ENCODE results near the gene KRI1. TPM values are rescaled to one million over a fixed set of nuclear protein-coding genes. Genes with fewer than 3 reads are reported as not detected.

KRI1 gene
- total and polyA plus RNA-seq, 10 donors, result 24.9 to 43.3 (median 31.7) TPM

DNA sequence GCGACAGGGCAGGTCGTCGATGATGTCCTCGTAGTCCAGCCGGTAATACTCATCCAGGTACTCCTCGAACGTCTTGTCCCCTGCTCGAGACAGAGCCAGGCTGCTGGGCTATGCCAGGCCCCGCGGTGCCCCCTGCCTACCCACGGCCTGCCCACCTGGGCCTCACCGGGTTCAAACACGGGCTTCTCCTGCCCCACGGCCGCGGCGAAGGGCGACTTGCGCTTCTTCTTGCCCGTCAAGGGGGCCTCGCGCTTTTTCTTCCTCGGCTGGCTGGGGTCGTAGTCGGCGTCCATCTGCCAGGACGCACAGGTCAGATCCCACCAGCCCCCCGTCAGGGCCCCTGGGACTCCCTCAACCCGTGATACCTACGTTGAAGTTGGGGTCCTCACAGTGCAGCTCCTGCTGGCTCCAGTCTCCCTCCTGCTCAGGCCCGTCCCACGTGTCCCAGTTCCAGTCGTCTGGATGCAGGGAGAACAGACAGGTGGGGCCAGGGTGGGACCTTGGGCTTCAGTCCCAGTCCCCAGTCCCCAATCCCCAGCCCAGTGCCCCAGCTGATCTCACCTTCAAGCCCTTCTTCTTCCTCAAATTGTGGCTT lies 8.1 kb downstream of the KRI1 start:
- peaks cover 19 to 55% (median 33%) of the 10 kb centered on the region in 6 donors for H3K4me1 ChIP-seq

DNA sequence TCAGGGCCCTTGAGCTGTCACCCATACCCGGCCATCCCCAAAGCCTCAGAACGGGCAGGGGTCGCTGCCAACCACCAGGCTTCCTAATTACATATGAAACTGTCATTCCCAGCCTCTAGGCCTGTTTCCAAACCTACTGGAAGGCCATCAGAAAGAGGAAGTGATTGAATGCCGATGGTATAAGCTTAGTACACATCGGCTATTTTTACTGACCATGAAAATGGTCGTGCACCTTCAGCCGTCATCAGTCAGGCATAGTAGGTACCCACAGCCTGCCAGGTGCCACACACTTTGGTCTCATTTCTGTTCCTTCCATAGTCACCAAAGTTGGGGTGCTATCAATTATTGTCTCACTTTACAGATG lies 10.2 kb downstream of the KRI1 start:
- DNase-seq, result no peak
- no peaks in the 10 kb centered on the region for H3K27me3 ChIP-seq (replicated peaks in 1 of 7)
- TF ChIP-seq, protein P1, sequence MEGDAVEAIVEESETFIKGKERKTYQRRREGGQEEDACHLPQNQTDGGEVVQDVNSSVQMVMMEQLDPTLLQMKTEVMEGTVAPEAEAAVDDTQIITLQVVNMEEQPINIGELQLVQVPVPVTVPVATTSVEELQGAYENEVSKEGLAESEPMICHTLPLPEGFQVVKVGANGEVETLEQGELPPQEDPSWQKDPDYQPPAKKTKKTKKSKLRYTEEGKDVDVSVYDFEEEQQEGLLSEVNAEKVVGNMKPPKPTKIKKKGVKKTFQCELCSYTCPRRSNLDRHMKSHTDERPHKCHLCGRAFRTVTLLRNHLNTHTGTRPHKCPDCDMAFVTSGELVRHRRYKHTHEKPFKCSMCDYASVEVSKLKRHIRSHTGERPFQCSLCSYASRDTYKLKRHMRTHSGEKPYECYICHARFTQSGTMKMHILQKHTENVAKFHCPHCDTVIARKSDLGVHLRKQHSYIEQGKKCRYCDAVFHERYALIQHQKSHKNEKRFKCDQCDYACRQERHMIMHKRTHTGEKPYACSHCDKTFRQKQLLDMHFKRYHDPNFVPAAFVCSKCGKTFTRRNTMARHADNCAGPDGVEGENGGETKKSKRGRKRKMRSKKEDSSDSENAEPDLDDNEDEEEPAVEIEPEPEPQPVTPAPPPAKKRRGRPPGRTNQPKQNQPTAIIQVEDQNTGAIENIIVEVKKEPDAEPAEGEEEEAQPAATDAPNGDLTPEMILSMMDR (IDR thresholded peaks at IDR 0.05 in 8 of 11, conservative IDR thresholded peaks at IDR 0.05 in 3 of 11), result no peak
- TF ChIP-seq POLR2AphosphoS5 (IDR thresholded peaks at IDR 0.05) (no peak), POLR2A (IDR thresholded peaks at IDR 0.05) (no peak)
- H3K36me3 ChIP-seq, result peaks cover 0 to 100% (median 96%) of the 10 kb centered on the region in 6 donors
- WGBS, 5 donors, result 47 to 64% (median 55%) methylated on average over 7 of the region's 7 CpGs
- peak overlapping the region in 6 of 8 donors; percentile 4 to 87 (median 72) for H3K27ac ChIP-seq
- no peak overlapping the region for H3K4me3 ChIP-seq
- H3K9me3 ChIP-seq, result no peaks in the 10 kb centered on the region
- H3K4me1 ChIP-seq, result peaks cover 23 to 63% (median 42%) of the 10 kb centered on the region in 6 donors
- intact Hi-C loops (cut with DNase I; ENCODE audit: low total_unique reads), result no loop called here

More for the DNA sequence above, 8.1 kb downstream of the KRI1 start:
- no peak for TF ChIP-seq POLR2A (IDR thresholded peaks at IDR 0.05)
- TF ChIP-seq POLR2AphosphoS5 (IDR thresholded peaks at IDR 0.05), result peak in 1 of 3 donors; percentile 66
- TF ChIP-seq, protein P1 (IDR thresholded peaks at IDR 0.05 in 8 of 11, conservative IDR thresholded peaks at IDR 0.05 in 3 of 11), result no peak
- no peaks in the 10 kb centered on the region for H3K27me3 ChIP-seq (replicated peaks in 1 of 7)
- intact Hi-C loops (cut with DNase I; ENCODE audit: low total_unique reads), result no loop called here
- no peak for DNase-seq
- H3K36me3 ChIP-seq, result peaks cover 0 to 100% (median 90%) of the 10 kb centered on the region in 6 donors
- H3K27ac ChIP-seq, result no peak overlapping the region
- WGBS, 5 donors, result 95 to 97% (median 95%) methylated on average over 33 of the region's 33 CpGs
- H3K9me3 ChIP-seq, result no peaks in the 10 kb centered on the region
- H3K4me3 ChIP-seq, result no peak overlapping the region

DNA sequence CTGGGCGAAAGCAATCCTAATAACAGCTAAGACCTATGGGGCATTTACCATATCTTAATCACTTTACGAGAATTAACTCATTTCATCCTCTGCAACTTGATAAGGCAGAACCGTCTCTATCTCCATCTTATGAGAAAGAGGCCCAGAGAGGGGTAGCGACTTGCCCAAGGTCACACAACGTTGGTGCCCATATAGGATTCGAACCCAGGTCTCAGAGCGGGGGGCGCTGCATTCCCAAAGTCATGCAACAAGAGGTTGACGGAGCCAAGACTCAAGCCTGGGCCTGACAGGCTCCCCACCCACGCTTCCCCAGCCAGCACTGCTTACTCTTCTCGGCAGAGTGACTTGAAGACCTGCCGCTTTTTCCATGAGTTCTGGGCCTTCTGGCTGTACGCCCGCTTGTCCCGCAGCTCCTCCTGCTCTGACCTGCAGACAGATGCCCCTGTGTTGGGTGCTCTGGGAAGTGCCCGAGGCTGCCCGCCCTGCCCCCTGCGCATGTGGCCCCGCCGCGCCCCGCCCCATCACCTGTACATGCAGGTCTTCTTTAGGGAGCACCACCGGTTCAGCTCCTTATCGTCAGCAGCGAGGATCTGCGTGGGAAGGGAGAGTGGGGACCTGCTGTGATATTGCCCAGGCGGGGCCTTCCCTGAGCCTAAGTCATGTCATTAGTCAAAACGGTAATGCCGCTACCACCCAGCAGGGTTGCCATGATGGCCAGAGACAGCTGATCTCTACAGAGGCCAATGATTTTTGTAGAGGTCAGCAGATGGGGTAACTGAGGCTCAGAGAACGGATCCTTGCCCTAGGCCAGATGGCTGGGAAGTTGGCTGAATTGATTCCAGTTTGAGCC lies 10.8 kb downstream of the KRI1 start:
- H3K27me3 ChIP-seq (replicated peaks in 1 of 7), result no peaks in the 10 kb centered on the region
- no peak overlapping the region for H3K4me3 ChIP-seq
- peaks cover 0 to 100% (median 96%) of the 10 kb centered on the region in 6 donors for H3K36me3 ChIP-seq
- intact Hi-C loops (cut with DNase I; ENCODE audit: low total_unique reads), result no loop called here
- H3K27ac ChIP-seq, result peak overlapping the region in 7 of 8 donors; percentile 4 to 87 (median 71)
- no peaks in the 10 kb centered on the region for H3K9me3 ChIP-seq
- H3K4me1 ChIP-seq, result peaks cover 23 to 68% (median 42%) of the 10 kb centered on the region in 6 donors
- no peak for DNase-seq
- TF ChIP-seq POLR2A (IDR thresholded peaks at IDR 0.05) (no peak), POLR2AphosphoS5 (IDR thresholded peaks at IDR 0.05) (peak in 1 of 3 donors; percentile 57)
- TF ChIP-seq, protein P1 (IDR thresholded peaks at IDR 0.05 in 8 of 11, conservative IDR thresholded peaks at IDR 0.05 in 3 of 11), result no peak
- 86 to 90% (median 88%) methylated on average over 25 to 30 of the region's 30 CpGs for WGBS, 5 donors

DNA sequence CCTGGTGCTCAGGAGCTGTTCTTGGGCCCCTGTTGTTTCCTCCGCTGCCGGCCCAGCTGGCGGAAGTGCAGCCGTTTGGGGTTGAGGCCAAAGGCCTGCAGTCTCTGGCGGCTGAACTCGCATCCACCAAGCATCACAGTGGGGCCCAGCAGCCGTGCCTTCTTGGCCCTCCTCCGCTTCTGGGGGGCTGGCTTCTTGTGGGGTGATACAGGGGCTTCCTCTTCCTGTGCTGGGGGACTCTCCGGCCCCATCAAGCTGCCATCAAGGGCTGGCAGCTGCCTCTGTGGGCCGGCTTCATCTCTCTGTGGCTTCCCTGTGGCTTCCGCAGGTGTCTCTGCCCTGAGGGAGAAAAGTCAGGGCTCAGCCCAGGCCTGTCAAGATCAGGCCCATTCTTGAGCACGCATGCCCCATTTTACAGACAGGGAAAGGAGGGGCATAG lies 11.8 kb downstream of the KRI1 start:
- H3K9me3 ChIP-seq, result no peaks in the 10 kb centered on the region
- peaks cover 0 to 100% (median 96%) of the 10 kb centered on the region in 6 donors for H3K36me3 ChIP-seq
- peak; percentile 92 for DNase-seq
- peak overlapping the region; percentile 43 to 87 (median 69) for H3K27ac ChIP-seq
- peak; percentile 49 to 82 (median 70) for TF ChIP-seq POLR2AphosphoS5 (IDR thresholded peaks at IDR 0.05)
- TF ChIP-seq POLR2A (IDR thresholded peaks at IDR 0.05), result no peak
- H3K27me3 ChIP-seq (replicated peaks in 1 of 7), result no peaks in the 10 kb centered on the region
- H3K4me1 ChIP-seq, result peaks cover 23 to 73% (median 42%) of the 10 kb centered on the region in 6 donors
- peak overlapping the region in 2 of 8 donors; percentile 10 to 22 for H3K4me3 ChIP-seq
- intact Hi-C loops (cut with DNase I; ENCODE audit: low total_unique reads), result no loop called here
- 9 to 41% (median 20%) methylated on average over 9 to 12 of the region's 12 CpGs for WGBS, 5 donors
